H9 (cell line): ENCODE results near the gene PKMYT1. TPM values are rescaled to one million over a fixed set of nuclear protein-coding genes. Genes with fewer than 3 reads are reported as not detected.

ENCODE experiments used
- DNase-seq: peaks from one replicate; pipeline ENCODE4 v3.0.0-alpha.2; 2017
- H2AFZ ChIP-seq: one replicate; pipeline ENCODE4 v1.6.1; 2013; ENCODE audit warnings: mild to moderate bottlenecking, low read length, control low read depth, moderate library complexity
- H2AK5ac ChIP-seq: 2 replicates; pipeline ENCODE4 v1.6.1; 2013; ENCODE audit warnings: low read length, control low read depth, mixed read lengths; ENCODE audit not compliant: insufficient read length
- H2BK120ac ChIP-seq: one replicate; pipeline ENCODE4 v1.6.1; 2013; ENCODE audit warnings: low read depth, mild to moderate bottlenecking, low read length, control low read depth, inconsistent platforms; ENCODE audit not compliant: poor library complexity, severe bottlenecking
- H2BK12ac ChIP-seq: 2 replicates; pipeline ENCODE4 v1.6.1; 2013; ENCODE audit warnings: low read length, control low read depth, mixed read lengths, low read depth; ENCODE audit not compliant: insufficient read length
- H2BK15ac ChIP-seq: 2 replicates; pipeline ENCODE4 v1.6.1; 2013; ENCODE audit warnings: low read depth, low read length, control low read depth
- H2BK20ac ChIP-seq: one replicate; pipeline ENCODE4 v1.6.1; 2013; ENCODE audit warnings: low read depth, mild to moderate bottlenecking, low read length, control low read depth, inconsistent platforms; ENCODE audit not compliant: poor library complexity, severe bottlenecking
- H2BK5ac ChIP-seq: 2 replicates; pipeline ENCODE4 v1.6.1; 2013; ENCODE audit warnings: low read length, control low read depth, mixed read lengths; ENCODE audit not compliant: insufficient read length
- H3K14ac ChIP-seq: 2 replicates; pipeline ENCODE4 v1.6.1; 2013; ENCODE audit warnings: low read length, control low read depth; ENCODE audit not compliant: insufficient read depth
- H3K18ac ChIP-seq: 2 replicates; pipeline ENCODE4 v1.6.1; 2013; ENCODE audit warnings: low read depth, mild to moderate bottlenecking, mixed read lengths, low read length, control low read depth; ENCODE audit not compliant: insufficient read length
- H3K23ac ChIP-seq: 2 replicates; pipeline ENCODE4 v1.6.1; 2013; ENCODE audit warnings: low read length, control low read depth, mixed read lengths, low read depth; ENCODE audit not compliant: insufficient read length
- H3K23me2 ChIP-seq: 2 replicates; pipeline ENCODE4 v1.6.1; 2013; ENCODE audit warnings: low read depth, mild to moderate bottlenecking, mixed read lengths, low read length, control low read depth; ENCODE audit not compliant: insufficient read length, poor library complexity, severe bottlenecking
- H3K27ac ChIP-seq: 2 replicates; pipeline ENCODE4 v1.5.1; 2013; ENCODE audit warnings: low read length, control low read depth, mixed read lengths, low read depth; ENCODE audit not compliant: insufficient read length
- H3K27me3 ChIP-seq: 2 replicates; pipeline ENCODE4 v1.6.1; 2013; ENCODE audit warnings: low read length, control low read depth, inconsistent platforms; ENCODE audit not compliant: insufficient read depth
- H3K4ac ChIP-seq: 2 replicates; pipeline ENCODE4 v1.6.1; 2013; ENCODE audit warnings: low read depth, mild to moderate bottlenecking, control low read depth, inconsistent platforms, low read length, moderate library complexity
- H3K4me1 ChIP-seq: 2 replicates; pipeline ENCODE4 v1.6.1; 2013; ENCODE audit warnings: low read length, control low read depth, inconsistent platforms; ENCODE audit not compliant: insufficient read depth
- H3K4me2 ChIP-seq: 2 replicates; pipeline ENCODE4 v1.6.1; 2013; ENCODE audit warnings: low read length, control low read depth, mixed read lengths; ENCODE audit not compliant: insufficient read length, insufficient read depth
- H3K56ac ChIP-seq: 2 replicates; pipeline ENCODE4 v1.6.1; 2013; ENCODE audit warnings: low read depth, mild to moderate bottlenecking, mixed read lengths, low read length, control low read depth; ENCODE audit not compliant: insufficient read length
- H3K79me1 ChIP-seq: 2 replicates; pipeline ENCODE4 v1.6.1; 2013; ENCODE audit warnings: low read depth, mild to moderate bottlenecking, moderate library complexity, low read length, control low read depth, inconsistent platforms; ENCODE audit not compliant: insufficient read depth, poor library complexity, severe bottlenecking
- H3K79me2 ChIP-seq: 2 replicates; pipeline ENCODE4 v1.6.1; 2013; ENCODE audit warnings: low read length, control low read depth, inconsistent platforms; ENCODE audit not compliant: insufficient read depth
- H3K9ac ChIP-seq: 2 replicates; pipeline ENCODE4 v1.6.1; 2013; ENCODE audit warnings: low read length, control low read depth, mixed read lengths; ENCODE audit not compliant: insufficient read length; ENCODE audit errors: extremely low read depth
- H3K9me3 ChIP-seq: one replicate; pipeline ENCODE4 v1.6.1; 2013; ENCODE audit warnings: low read depth, low read length, inconsistent platforms; ENCODE audit not compliant: control insufficient read depth
- H3T11ph ChIP-seq: one replicate; pipeline ENCODE4 v1.6.1; 2013; ENCODE audit warnings: mild to moderate bottlenecking, low read length, control low read depth, inconsistent platforms
- H4K20me1 ChIP-seq: one replicate; pipeline ENCODE4 v1.6.1; 2013; ENCODE audit not compliant: control insufficient read depth, insufficient read length, insufficient read depth
- H4K5ac ChIP-seq: 2 replicates; pipeline ENCODE4 v1.6.1; 2013; ENCODE audit warnings: low read depth, mild to moderate bottlenecking, mixed read lengths, low read length, control low read depth; ENCODE audit not compliant: insufficient read length
- H4K8ac ChIP-seq: replicated peaks from 2 replicates; pipeline ENCODE4 v1.6.1; 2013; ENCODE audit warnings: low read length, control low read depth, mixed read lengths, low read depth; ENCODE audit not compliant: insufficient read length
- H4K91ac ChIP-seq: 2 replicates; pipeline ENCODE4 v1.6.1; 2013; ENCODE audit warnings: low read depth, mild to moderate bottlenecking, moderate library complexity, mixed read lengths, low read length, control low read depth; ENCODE audit not compliant: insufficient read length
- H3K27ac Mint-ChIP-seq, 3 experiments: 2 replicates in 2 of 3; 3 replicates in 1 of 3; pipeline ENCODE4 v1.8.0; 2020 to 2021; ENCODE audit warnings: mixed read lengths in 3 of 3, mild to moderate bottlenecking in 1 of 3, moderate library complexity in 1 of 3
- H3K27me3 Mint-ChIP-seq: 2 replicates; pipeline ENCODE4 v1.8.0; 2021; ENCODE audit warnings: low read depth, mild to moderate bottlenecking, moderate library complexity, mixed read lengths
- H3K36me3 Mint-ChIP-seq, 3 experiments: 2 replicates in 2 of 3; 3 replicates in 1 of 3; pipeline ENCODE4 v1.8.0; 2020 to 2021; ENCODE audit warnings: low read depth in 3 of 3, mixed read lengths in 3 of 3; ENCODE audit not compliant: insufficient read depth in 1 of 3
- H3K4me1 Mint-ChIP-seq, 2 experiments: 2 replicates each; pipeline ENCODE4 v1.8.0; 2020; ENCODE audit warnings: mixed read lengths in 2 of 2
- H3K4me3 Mint-ChIP-seq, 2 experiments: 2 replicates in 1 of 2; 3 replicates in 1 of 2; pipeline ENCODE4 v1.8.0; 2020 to 2021; ENCODE audit warnings: mild to moderate bottlenecking in 2 of 2, mixed read lengths in 2 of 2, moderate library complexity in 1 of 2
- H3K9me3 Mint-ChIP-seq, 2 experiments: 2 replicates in 1 of 2; 3 replicates in 1 of 2; pipeline ENCODE4 v1.8.0; 2020; ENCODE audit warnings: mild to moderate bottlenecking in 2 of 2, mixed read lengths in 2 of 2, moderate library complexity in 1 of 2
- CTCF ChIP-seq: fragments of 200-600 bp; sonication (generic); conservative IDR thresholded peaks from 3 replicates; pipeline ENCODE4 v1.8.0; 2021; ENCODE audit warnings: antibody characterized with exemption, mild to moderate bottlenecking
- WGBS: extraction: QIAGEN DNeasy Blood & Tissue Kit; methylation state at CpG from one replicate; pipeline ENCODE4 v1.1.7; 2013; ENCODE audit warnings: missing lambda C conversion rate, low lambda C conversion rate, mixed read lengths; ENCODE audit not compliant: insufficient read length; ENCODE audit errors: extremely low coverage; 5-methylcytosine and 5-hydroxymethylcytosine counted together
- total RNA-seq: library from RNA; stranded (reverse); gene quantifications from 2 replicates; pipeline ENCODE4 v1.2.1, GENCODE V29; 2021

The PKMYT1 gene
- total RNA-seq, 1 experiment from 2014 or later: 114 TPM

- Histone ChIP-seq H3K4ac (no peak overlapping the region), H2BK20ac (no peak overlapping the region), H4K91ac (no peak overlapping the region), H3K18ac (no peak overlapping the region), H3K23ac (no peak overlapping the region), H3K79me2 (no peaks in the 10 kb centered on the region), H3T11ph (no peak overlapping the region), H2BK15ac (no peak overlapping the region), H2BK12ac (no peak overlapping the region), H3K56ac (no peak overlapping the region), H3K4me1 (peaks cover 3% of the 10 kb centered on the region; the same call in 1 of the 2 replicates), H3K9ac (no peak overlapping the region), H2AK5ac (no peak overlapping the region), H2BK5ac (no peak overlapping the region), H3K27me3 (no peaks in the 10 kb centered on the region), H4K20me1 (no peaks in the 10 kb centered on the region), H3K79me1 (no peaks in the 10 kb centered on the region), H3K27ac (no peak overlapping the region), H3K4me2 (no peak overlapping the region), H2BK120ac (no peak overlapping the region), H3K23me2 (no peaks in the 10 kb centered on the region), H3K14ac (no peak overlapping the region; the same call in 1 of the 2 replicates), H2AFZ (no peak overlapping the region), H4K8ac (no peak overlapping the region), H3K9me3 (no peaks in the 10 kb centered on the region), H4K5ac (no peak overlapping the region)
- no CpG with 5 or more reads among the region's 31 CpGs for WGBS
- TF ChIP-seq CTCF: no peak
- DNase-seq: peak; percentile 30
- Mint-ChIP-seq H3K27ac (no peak overlapping the region; a peak in 1 of 7 replicates), H3K4me3 (no peak overlapping the region; a peak in 1 of 5 replicates), H3K36me3 (peaks cover 0 to 2% (median 0%) of the 10 kb centered on the region in 3 experiments; a peak in 1 of 7 replicates), H3K4me1 (peaks cover 14 to 22% of the 10 kb centered on the region in 2 experiments), H3K9me3 (no peaks in the 10 kb centered on the region; a peak in 1 of 5 replicates), H3K27me3 (peaks cover 3% of the 10 kb centered on the region)
Observed at GRCh38 chr16:2953706-2954627, 26.3 kb downstream of the PKMYT1 start.
